NCI-H2227 (cell line): Measurements from ENCODE around the gene TK1.

Experiments
- DNase-seq: peaks from one replicate; lab custom pipeline; 2025; ENCODE audit not compliant: unreplicated experiment; lab: John Stamatoyannopoulos, UW

Gene TK1

GRCh38 chr17:78219396-78220150, 32.7 kb upstream of the TK1 start:
- no peak for DNase-seq

GRCh38 chr17:78214706-78215061, 27.8 kb upstream of the TK1 start:
- no peak for DNase-seq

GRCh38 chr17:78214016-78214705, 27.3 kb upstream of the TK1 start, which contains the start of gene BIRC5:
Gene BIRC5 (plus strand): TSS chr17:78214253. CDS start chr17:78214317, 64 bp downstream.
- peak; percentile 97 for DNase-seq

- no peak for DNase-seq
These were observed 24.2 kb upstream of the TK1 start for GRCh38 chr17:78211032-78211431.

- no peak for DNase-seq
These were observed 23.3 kb upstream of the TK1 start for GRCh38 chr17:78210111-78210510.

- no peak for DNase-seq
These were observed 21.6 kb upstream of the TK1 start for GRCh38 chr17:78208486-78208885.

- no peak for DNase-seq
These were observed 19.4 kb upstream of the TK1 start for GRCh38 chr17:78206298-78206697.

GRCh38 chr17:78205124-78205775, 18.4 kb upstream of the TK1 start:
- DNase-seq: no peak

- DNase-seq: no peak
These were observed 17.7 kb upstream of the TK1 start for GRCh38 chr17:78204387-78205123.

- no peak for DNase-seq
These were observed 15.8 kb upstream of the TK1 start for GRCh38 chr17:78202666-78203065.

GRCh38 chr17:78200451-78200850, 13.6 kb upstream of the TK1 start:
- no peak for DNase-seq

GRCh38 chr17:78197147-78197832, 10.4 kb upstream of the TK1 start:
- DNase-seq: peak; percentile 63

- DNase-seq: no peak
These were observed 9.9 kb upstream of the TK1 start for GRCh38 chr17:78196716-78197115.

GRCh38 chr17:78185981-78186691, 716 bp downstream of the TK1 start:
- peak; percentile 37 for DNase-seq

GRCh38 chr17:78184868-78185267, 2.0 kb downstream of the TK1 start:
- no peak for DNase-seq

GRCh38 chr17:78184351-78184750, 2.5 kb downstream of the TK1 start:
- no peak for DNase-seq

- no peak for DNase-seq
These were observed 2.9 kb downstream of the TK1 start for GRCh38 chr17:78183916-78184315.

- DNase-seq: no peak
These were observed 4.3 kb downstream of the TK1 start for GRCh38 chr17:78182504-78182903.

- no peak for DNase-seq
These were observed 6.3 kb downstream of the TK1 start for GRCh38 chr17:78180508-78180907.

- no peak for DNase-seq
These were observed 6.8 kb downstream of the TK1 start for GRCh38 chr17:78180083-78180482.
